ENCODE data around the gene MSANTD7.

The MSANTD7 gene

GRCh38 chr10:14803827-14804226 lies 34.3 kb upstream of the MSANTD7 start:
- no peak overlapping the region for H3K4me3 ChIP-seq (replicated peaks; ENCODE audit: insufficient read depth, low read length)
- TF ChIP-seq REST (IDR thresholded peaks at IDR 0.05; ENCODE audit: insufficient replicate concordance, low read depth) (no peak), SPI1 (IDR thresholded peaks at IDR 0.05; ENCODE audit: borderline replicate concordance, low read depth) (no peak), GABPA (IDR thresholded peaks at IDR 0.05; ENCODE audit: low read depth) (no peak), CTCF (IDR thresholded peaks at IDR 0.05; ENCODE audit: insufficient read depth, low read length) (no peak), POLR2AphosphoS5 (IDR thresholded peaks at IDR 0.05; ENCODE audit: low read depth) (no peak)
- no peaks in the 10 kb centered on the region for H3K27me3 ChIP-seq (ENCODE audit: insufficient read depth, poor library complexity, severe bottlenecking)
- DNase-seq (ENCODE audit: low read depth in 1 of 2, low spot score in 1 of 2), result no peak
- H3K27ac ChIP-seq (replicated peaks), result no peak overlapping the region

GRCh38 chr10:14806318-14806717 lies 31.8 kb upstream of the MSANTD7 start:
- no peaks in the 10 kb centered on the region for H3K27me3 ChIP-seq (ENCODE audit: insufficient read depth, poor library complexity, severe bottlenecking)
- DNase-seq (ENCODE audit: low read depth in 1 of 2, low spot score in 1 of 2), result no peak
- TF ChIP-seq GABPA (IDR thresholded peaks at IDR 0.05; ENCODE audit: low read depth), result no peak
- no peak for TF ChIP-seq SPI1 (IDR thresholded peaks at IDR 0.05; ENCODE audit: borderline replicate concordance, low read depth)
- TF ChIP-seq POLR2AphosphoS5 (IDR thresholded peaks at IDR 0.05; ENCODE audit: low read depth), result no peak
- no peak overlapping the region for H3K4me3 ChIP-seq (replicated peaks; ENCODE audit: insufficient read depth, low read length)
- no peak overlapping the region for H3K27ac ChIP-seq (replicated peaks)

- no peak for TF ChIP-seq GABPA (IDR thresholded peaks at IDR 0.05; ENCODE audit: low read depth)
- TF ChIP-seq SPI1 (IDR thresholded peaks at IDR 0.05; ENCODE audit: borderline replicate concordance, low read depth), result no peak
- TF ChIP-seq POLR2AphosphoS5 (IDR thresholded peaks at IDR 0.05; ENCODE audit: low read depth), result no peak
- TF ChIP-seq REST (IDR thresholded peaks at IDR 0.05; ENCODE audit: insufficient replicate concordance, low read depth), result no peak
- no peak for TF ChIP-seq CTCF (IDR thresholded peaks at IDR 0.05; ENCODE audit: insufficient read depth, low read length)
- H3K4me3 ChIP-seq (replicated peaks; ENCODE audit: insufficient read depth, low read length), result no peak overlapping the region
- H3K27me3 ChIP-seq (ENCODE audit: insufficient read depth, poor library complexity, severe bottlenecking), result no peaks in the 10 kb centered on the region
- no peak overlapping the region for H3K27ac ChIP-seq (replicated peaks)
- DNase-seq (ENCODE audit: low read depth in 1 of 2, low spot score in 1 of 2), result no peak
These were observed 26.8 kb upstream of the MSANTD7 start for GRCh38 chr10:14810969-14811953.

GRCh38 chr10:14812271-14812670 lies 25.8 kb upstream of the MSANTD7 start:
- H3K4me3 ChIP-seq (replicated peaks; ENCODE audit: insufficient read depth, low read length), result no peak overlapping the region
- H3K27ac ChIP-seq (replicated peaks), result no peak overlapping the region
- no peak for DNase-seq (ENCODE audit: low read depth in 1 of 2, low spot score in 1 of 2)
- H3K27me3 ChIP-seq (ENCODE audit: insufficient read depth, poor library complexity, severe bottlenecking), result no peaks in the 10 kb centered on the region
- TF ChIP-seq CTCF (IDR thresholded peaks at IDR 0.05; ENCODE audit: insufficient read depth, low read length) (no peak), GABPA (IDR thresholded peaks at IDR 0.05; ENCODE audit: low read depth) (no peak), REST (IDR thresholded peaks at IDR 0.05; ENCODE audit: insufficient replicate concordance, low read depth) (no peak), SPI1 (IDR thresholded peaks at IDR 0.05; ENCODE audit: borderline replicate concordance, low read depth) (no peak), POLR2AphosphoS5 (IDR thresholded peaks at IDR 0.05; ENCODE audit: low read depth) (no peak)
